HG02763 (cell line): Measurements from ENCODE around the gene INTS11.

Experiments used
- ATAC-seq: cut with Tn5 transposase; IDR thresholded peaks from one replicate; pipeline ENCODE4 v1.9.1; 2021; ENCODE audit warnings: mild to moderate bottlenecking, moderate library complexity; ENCODE audit not compliant: unreplicated experiment

INTS11 gene

DNA sequence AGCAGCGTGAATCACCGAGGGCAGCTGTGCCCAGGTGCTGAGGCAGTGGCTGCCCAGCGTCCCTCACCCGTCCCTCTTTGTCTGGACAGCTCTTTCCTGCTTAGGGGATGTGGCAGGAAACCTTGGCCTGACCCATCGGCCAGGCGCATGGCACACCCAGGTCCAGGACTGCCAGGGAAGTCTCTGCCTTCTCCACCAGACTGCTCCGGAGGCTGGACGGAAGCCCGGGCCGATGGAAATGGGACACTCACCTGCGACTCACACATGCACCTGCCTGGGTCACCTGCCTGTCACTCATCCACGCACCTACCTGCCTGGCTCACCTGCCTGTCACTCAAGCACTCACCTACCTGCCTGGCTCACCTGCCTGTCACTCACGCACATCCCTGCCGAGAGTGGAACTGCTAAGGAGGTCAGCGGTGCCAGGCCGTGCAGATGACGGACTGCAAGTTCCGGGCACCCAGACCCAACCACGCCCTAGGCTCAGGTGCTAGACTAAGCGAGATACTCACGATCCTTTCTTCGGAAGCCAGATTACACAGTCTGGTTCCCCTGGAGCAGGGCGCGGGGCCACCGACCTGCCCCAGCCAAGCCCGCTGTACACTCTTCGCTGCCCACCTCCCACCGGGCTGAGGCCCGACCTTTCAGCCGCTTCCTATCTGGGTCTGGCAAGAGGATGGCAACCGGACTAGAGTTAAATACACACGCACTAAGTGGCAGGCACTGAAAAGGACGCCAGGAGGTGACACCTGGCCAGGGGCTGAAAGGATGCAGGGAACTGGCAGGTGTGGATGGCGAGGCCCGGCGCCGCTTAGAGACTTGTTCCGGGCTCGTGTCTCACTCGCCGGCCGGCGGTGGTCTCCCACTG is 51.9 kb downstream of the INTS11 start:
- no peak for ATAC-seq

DNA sequence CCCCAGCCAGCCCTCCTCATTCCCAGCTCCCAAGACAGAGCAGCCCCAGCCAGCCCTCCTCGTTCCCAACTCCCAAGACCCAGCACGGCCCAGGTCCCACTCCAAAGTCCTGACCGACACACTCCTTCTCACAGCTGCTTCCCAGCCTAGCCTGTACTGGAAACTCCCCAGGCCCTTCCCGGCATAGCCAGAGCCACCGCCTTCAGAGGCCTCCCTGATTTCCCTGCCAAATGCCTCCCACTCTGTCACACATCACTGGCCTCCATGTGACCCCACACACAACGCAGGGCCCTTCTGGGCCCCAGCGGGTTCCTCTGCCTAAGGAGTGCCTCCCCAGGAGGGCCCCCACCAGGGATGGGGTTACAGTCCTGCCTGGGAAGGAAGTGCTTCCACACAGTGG is 53.6 kb downstream of the INTS11 start:
- no peak for ATAC-seq

DNA sequence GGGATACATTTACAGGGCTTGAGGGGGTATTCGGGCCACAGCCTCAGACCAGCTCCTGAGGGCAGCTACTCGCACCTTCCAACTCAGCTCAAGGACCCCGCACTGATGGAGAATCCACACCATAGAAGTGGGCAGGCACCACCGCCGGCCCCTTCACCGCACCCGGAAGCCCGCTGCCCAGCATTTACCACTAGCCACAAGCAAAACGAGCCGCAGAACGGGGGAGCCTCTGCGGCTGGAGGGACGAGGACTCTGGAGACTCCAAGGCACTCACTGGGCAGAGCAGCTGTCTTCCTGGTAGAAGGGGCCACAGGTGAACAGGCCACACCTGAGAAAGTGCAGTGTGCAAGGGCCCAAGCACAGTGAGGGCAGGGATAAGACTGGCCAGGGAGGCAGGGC is 56.2 kb downstream of the INTS11 start:
- ATAC-seq: no peak

DNA sequence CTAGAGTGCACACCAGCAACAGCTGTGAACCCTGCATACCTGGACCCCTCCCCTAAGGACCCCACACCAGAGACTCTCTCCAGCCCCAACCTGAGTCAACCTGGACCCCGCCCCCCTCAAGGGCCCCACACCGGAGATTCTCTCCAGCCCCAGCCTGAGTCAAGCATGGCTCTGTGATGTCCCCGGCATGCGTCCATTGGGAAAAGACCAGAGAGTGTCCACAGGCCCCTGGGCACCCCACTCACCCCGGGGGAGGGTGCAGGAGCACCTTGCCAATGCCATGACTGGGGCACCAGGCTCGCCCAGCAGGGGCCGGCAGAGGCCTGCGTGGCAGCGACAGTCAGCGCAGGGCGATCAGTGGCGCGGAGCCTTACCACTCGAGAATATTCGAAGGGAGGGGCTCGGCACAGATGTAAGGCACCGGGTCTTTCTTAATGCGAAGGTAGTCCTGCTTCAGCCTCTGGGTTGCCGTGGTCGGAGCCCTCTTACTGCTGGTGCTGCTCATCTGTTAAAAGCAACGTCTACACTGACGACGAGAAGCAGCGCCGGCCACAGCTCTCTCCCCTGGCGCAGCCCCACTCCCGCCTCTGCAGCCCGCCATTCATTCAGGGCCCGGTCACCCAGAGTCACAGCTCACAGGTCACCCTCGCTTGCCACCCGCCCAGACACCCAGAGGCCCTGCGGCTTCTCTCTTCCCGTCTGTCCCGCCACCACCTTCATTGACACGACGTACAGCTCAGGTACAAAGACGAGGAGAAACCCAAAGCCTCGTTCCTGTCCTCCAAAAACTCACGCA is 56.8 kb downstream of the INTS11 start:
- no peak for ATAC-seq

DNA sequence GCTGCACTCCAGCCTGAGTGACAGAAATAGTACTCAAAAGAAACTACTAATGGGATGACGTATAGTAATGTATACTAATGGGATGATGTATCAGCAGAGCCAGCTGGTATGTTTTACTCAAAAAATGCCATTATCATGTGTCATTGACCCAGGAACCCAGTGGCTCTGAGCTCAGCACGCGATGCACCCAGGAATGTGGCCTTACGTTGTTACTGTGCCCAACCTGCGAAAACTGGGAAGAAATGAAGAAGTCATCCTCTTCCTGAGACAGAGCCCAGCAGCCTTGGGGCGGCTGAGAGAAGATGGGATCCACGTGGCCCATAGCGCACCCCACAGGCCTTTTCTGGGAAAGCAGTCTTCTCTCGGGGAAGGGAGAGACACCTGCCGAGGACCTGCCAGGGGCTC is 59.6 kb downstream of the INTS11 start:
- no peak for ATAC-seq

DNA sequence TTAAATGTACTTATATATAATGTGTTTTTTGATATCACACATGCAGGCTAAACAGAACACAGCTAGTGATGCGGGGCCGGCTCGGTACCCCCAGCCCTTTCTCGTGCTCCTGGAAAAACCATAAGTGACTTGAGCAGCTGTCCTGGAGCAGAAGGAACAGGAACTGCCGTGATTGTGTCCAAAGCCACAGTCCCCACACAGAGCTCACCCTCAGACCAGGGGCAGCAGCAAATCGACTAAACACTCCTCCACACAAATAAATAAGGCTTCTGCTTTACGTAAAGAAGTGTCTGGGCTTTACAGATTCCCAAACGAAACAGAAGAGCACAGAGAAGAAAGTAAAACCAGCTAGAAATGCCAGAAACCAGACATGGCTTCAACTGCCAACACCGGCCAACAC is 60.4 kb downstream of the INTS11 start:
- no peak for ATAC-seq

DNA sequence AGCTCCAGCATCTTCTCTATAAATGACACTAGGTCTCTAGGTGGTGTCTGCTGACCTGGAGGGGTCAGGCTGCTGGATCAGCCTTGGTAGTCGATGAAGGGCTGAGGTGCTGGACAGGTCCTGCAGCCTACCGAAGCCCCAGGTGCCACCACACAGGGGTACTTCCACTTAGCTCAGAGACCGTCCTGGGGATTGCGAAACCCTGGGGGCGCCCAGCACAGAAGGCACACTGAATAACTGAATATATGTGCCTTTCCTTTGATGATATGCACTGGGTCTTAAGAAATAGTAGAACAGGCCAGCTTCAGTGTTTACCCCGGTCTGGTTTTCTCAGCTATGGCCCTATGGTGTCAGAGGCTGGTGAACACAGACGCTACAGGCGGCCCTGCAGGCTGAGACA is 61.7 kb downstream of the INTS11 start:
- no peak for ATAC-seq

DNA sequence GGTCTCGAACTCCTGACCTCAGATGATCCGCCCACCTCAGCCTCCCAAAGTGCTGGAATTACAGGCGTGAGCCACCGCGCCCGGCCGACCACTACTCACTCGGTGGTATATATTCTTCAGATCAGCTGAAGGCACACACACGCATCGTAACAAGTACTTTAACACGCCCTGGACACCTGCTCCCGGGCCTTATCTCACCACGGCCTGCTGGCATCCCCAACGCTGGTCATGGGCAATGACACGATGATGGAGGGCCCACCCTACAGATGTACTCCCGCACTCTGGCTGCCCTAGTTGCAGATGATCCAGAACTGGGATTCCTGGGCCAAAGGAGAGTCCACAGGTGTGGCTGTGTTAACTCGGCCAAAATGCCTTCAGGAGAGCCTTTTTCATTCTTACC is 62.4 kb downstream of the INTS11 start:
- no peak for ATAC-seq
